GM13976 (cell line): ENCODE data around the gene VEGFA.
"Not testable (repeated sequence)": the region's sequence is repeated elsewhere in the genome, so short reads cannot be mapped to it uniquely, and the experiment has no call there.

Experiments
- DNase-seq: peaks from one replicate; pipeline ENCODE4 v3.0.0; 2012; ENCODE audit warnings: low spot score
- in situ Hi-C: fragments of 300-500 bp; cut with MboI; formaldehyde crosslinking; loops from one replicate; pipeline ENCODE4 v1.12.0; 2022; ENCODE audit warnings: low sequenced_read_pairs, mixed read lengths, inconsistent platforms; ENCODE audit not compliant: unreplicated experiment
- TF ChIP-seq, protein P1 (sequence below): IDR thresholded peaks from 2 replicates; pipeline ENCODE4 v1.5.1; 2012; ENCODE audit warnings: borderline replicate concordance, mild to moderate bottlenecking; ENCODE audit not compliant: insufficient read depth; ENCODE audit errors: extremely low read depth, missing control alignments, control extremely low read depth

The VEGFA gene

GRCh38 chr6:43810965-43811732, 41.1 kb downstream of the VEGFA start:
- in situ Hi-C loops = no loop called here
- DNase-seq = no peak
- TF ChIP-seq, protein P1, sequence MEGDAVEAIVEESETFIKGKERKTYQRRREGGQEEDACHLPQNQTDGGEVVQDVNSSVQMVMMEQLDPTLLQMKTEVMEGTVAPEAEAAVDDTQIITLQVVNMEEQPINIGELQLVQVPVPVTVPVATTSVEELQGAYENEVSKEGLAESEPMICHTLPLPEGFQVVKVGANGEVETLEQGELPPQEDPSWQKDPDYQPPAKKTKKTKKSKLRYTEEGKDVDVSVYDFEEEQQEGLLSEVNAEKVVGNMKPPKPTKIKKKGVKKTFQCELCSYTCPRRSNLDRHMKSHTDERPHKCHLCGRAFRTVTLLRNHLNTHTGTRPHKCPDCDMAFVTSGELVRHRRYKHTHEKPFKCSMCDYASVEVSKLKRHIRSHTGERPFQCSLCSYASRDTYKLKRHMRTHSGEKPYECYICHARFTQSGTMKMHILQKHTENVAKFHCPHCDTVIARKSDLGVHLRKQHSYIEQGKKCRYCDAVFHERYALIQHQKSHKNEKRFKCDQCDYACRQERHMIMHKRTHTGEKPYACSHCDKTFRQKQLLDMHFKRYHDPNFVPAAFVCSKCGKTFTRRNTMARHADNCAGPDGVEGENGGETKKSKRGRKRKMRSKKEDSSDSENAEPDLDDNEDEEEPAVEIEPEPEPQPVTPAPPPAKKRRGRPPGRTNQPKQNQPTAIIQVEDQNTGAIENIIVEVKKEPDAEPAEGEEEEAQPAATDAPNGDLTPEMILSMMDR = no peak

- TF ChIP-seq, protein P1 = no peak
- in situ Hi-C loops = no loop called here
Observed at GRCh38 chr6:43811733-43812099, 41.7 kb downstream of the VEGFA start.

GRCh38 chr6:43812850-43813578, 43.0 kb downstream of the VEGFA start:
- TF ChIP-seq, protein P1 = no peak
- no peak for DNase-seq
- in situ Hi-C loops = no loop called here

More at GRCh38 chr6:43811733-43812099, 41.7 kb downstream of the VEGFA start:
- no peak for DNase-seq

DNA sequence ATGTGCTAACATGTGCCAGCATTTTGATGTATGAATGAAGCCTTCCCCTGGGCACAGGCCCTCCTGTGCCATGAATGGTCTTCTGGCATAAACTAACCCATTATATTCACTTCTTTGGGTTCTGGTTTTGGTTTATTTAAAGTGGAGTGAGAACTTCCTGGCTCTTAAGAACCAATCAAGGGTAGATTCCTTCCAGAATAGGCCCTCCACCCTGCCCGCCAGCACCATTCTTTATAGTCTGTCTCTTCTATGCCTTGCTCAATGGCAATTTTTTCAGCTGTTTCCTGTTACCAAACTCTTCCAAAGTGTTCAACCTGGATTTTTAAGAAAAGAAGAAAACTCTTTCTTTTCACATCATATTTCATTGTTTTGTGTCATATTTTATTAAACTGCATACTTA, 44.1 kb downstream of the VEGFA start:
- in situ Hi-C loops = no loop called here
- no peak for DNase-seq
- TF ChIP-seq, protein P1 = no peak

- TF ChIP-seq, protein P1 = no peak
- in situ Hi-C loops = no loop called here
- DNase-seq = no peak
Observed at GRCh38 chr6:43814865-43815264, 44.9 kb downstream of the VEGFA start.

DNA sequence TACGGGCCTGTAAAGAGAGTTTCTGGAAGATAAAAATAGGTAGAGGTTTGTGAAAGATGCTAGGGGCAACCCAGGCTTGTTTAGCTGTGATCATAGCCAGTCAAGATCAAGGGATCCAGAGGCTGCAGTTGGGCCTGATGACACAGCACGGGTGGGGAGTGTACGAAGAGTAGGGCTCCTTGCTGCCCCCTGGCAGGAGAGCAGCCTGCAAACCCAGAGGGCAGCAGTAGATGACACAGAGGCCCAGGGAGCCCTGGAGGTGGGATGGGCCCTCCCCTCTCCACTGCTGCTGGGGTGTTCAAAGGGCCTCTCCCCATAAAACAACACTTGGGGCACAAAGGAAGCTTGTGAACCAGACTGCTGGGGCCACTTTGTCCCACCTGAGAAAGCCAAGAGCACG, 47.2 kb downstream of the VEGFA start:
- TF ChIP-seq, protein P1 = no peak
- in situ Hi-C loops = no loop called here
- no peak for DNase-seq

- DNase-seq, in situ Hi-C loops: not testable (repeated sequence)
Observed at GRCh38 chr6:43818973-43819372, 49.0 kb downstream of the VEGFA start.
